Right lobe of liver (tissue), 4 donors: ENCODE results near the gene KIF2A.

Source experiments
- CTCF ChIP-seq, 4 donors: fragments of 200-600 bp in 3 of 4; fragments of 450-650 bp in 1 of 4; IDR thresholded peaks; one replicate each; pipeline versions ENCODE4 v1.5.1 to v1.8.0; 2016 to 2022; ENCODE audit warnings: antibody characterized with exemption in 4 of 4, mild to moderate bottlenecking in 2 of 4
- POLR2A ChIP-seq: fragments of 450-650 bp; IDR thresholded peaks from one replicate; pipeline ENCODE4 v1.6.1; 2017; ENCODE audit warnings: antibody characterized with exemption, mild to moderate bottlenecking
- donor health status: DM: no; HTN: no; CAD: no.
- donor health status: DM: no; HTN: no; CAD: no.
- donor health status: DM: no; HTN: yes; CAD: no.

- TF ChIP-seq POLR2A = no peak
- no peak for TF ChIP-seq CTCF (IDR thresholded peaks at IDR 0.05)
Observed at GRCh38 chr5:62386824-62387223, 80.8 kb downstream of the KIF2A start.
